OCI-M1 (cell line): Measurements from ENCODE around the gene CHCHD5.
A peak's percentile ranks its signal among the peaks of the same experiment; 100 is the strongest.
"Not testable (repeated sequence)": the region's sequence is repeated elsewhere in the genome, so short reads cannot be mapped to it uniquely, and the experiment has no call there.

Experiments used
- DNase-seq: peaks from one replicate; lab custom pipeline; 2025; lab: John Stamatoyannopoulos, UW

CHCHD5 gene, protein sequence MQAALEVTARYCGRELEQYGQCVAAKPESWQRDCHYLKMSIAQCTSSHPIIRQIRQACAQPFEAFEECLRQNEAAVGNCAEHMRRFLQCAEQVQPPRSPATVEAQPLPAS

DNA sequence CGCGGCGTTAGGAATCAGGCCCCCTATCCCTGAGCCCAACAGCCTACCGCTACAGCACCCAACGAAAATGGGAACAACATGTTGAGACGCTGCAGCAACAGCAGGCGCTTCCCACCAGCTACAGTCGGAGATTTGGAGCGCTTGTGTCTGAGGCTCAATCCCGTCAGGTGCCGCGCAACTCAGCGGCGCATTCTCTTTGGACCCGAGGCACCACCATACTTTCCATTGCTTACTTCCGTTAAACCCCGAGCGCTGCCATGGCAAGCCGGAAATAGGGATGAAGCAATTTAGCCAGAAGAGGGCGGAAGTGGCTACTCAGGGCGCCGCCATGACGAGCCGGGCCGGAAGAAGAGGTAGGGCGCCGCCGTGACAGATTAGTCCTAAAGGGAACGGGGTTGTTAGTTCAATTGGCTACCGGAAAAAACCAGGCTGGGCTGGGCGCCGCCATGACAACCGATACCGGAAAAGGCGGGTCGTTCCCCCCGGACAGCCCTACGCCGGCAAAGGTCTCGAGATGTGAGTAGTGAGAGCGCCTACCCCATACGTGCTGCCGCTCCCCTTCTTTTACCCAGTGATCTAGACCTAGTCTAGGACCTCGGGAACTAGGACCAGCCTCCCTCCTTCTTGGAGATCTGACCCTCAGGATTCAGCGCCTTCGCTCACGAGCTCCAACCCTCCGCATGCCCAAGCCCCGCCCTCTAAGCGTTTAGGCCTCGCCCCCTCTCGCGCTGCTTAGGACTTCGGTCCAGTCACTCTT, at the start of gene CHCHD5:
TSS of gene CHCHD5 (plus strand) at position 476 of the 757 bp plus-strand sequence. CDS start at position 515, 39 bp downstream.
- peak; percentile 98 for DNase-seq

DNA sequence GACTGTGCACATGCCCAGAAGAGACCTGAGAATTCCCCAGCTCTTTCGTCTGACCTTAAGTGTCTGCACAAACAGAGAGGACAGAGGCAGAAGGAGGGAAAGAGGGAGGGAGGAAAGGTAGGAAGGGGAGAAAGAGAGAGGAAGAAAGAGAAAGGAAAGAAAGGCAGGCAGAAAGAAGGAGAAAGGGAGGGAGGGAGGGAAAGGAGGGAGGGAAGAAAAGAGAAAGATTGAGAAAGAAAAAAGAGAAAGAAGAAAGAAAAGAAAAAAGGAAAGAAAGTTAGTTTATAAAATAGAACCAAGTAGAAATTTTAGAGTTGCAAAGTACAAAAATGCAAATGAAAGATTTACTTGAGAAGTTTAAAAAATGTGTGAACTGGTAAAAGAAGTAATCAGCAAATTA, 49.6 kb upstream of the CHCHD5 start:
- DNase-seq, result no peak

DNA sequence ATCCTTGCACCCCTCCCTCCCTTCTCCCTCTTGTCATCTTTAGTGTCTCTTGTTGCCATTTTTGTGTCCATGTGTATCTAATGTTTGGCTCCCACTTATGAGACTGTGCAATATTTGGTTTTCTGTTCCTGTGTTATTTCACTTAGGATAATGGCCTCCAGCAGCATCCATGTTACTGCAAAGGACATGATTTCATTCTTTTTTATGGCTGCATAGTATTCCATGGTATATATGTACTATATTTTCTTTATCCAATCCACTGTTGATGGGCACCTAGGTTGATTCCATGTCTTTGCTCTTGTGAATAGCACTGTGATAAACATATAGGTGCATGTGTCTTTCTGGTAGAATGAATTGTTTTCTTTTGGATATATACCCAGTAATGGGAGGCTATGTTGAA, 47.7 kb upstream of the CHCHD5 start:
- DNase-seq, result not testable (repeated sequence)

DNA sequence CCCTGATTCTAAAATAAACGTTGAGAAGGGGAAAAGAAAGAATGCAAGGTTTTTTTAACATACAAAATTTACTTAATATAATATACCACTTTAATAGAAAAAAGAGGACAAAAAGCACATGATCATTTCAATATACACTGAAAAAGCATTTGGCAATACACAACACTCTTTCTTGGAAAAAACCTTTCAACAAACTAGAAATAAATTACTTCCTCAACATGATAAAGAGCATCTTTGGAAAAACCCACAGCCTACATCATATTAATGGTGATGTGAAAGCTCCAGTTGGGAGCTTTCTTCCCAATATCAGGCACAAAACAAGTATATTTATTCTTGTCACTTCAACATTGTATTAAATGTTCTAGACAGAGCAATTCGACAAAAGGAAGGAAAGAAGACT, 45.1 kb upstream of the CHCHD5 start:
- no peak for DNase-seq

DNA sequence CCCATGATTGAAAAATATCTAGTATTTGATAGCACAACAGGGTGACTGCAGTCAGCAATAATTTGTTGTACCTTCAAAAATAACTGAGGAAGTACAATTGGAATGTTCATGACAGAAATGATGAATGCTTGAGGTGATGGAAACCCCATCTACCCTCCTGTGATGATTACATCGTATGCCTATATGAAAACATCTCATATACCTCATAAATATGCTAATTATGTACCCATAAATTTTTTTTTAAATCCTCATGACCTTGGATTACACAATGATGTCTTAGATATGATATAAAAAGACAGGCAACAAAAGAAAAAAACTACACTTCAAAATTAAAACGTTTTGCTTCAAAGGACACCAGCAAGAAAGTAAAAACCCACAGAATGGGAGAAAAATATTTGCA, 43.5 kb upstream of the CHCHD5 start:
- DNase-seq, result no peak

DNA sequence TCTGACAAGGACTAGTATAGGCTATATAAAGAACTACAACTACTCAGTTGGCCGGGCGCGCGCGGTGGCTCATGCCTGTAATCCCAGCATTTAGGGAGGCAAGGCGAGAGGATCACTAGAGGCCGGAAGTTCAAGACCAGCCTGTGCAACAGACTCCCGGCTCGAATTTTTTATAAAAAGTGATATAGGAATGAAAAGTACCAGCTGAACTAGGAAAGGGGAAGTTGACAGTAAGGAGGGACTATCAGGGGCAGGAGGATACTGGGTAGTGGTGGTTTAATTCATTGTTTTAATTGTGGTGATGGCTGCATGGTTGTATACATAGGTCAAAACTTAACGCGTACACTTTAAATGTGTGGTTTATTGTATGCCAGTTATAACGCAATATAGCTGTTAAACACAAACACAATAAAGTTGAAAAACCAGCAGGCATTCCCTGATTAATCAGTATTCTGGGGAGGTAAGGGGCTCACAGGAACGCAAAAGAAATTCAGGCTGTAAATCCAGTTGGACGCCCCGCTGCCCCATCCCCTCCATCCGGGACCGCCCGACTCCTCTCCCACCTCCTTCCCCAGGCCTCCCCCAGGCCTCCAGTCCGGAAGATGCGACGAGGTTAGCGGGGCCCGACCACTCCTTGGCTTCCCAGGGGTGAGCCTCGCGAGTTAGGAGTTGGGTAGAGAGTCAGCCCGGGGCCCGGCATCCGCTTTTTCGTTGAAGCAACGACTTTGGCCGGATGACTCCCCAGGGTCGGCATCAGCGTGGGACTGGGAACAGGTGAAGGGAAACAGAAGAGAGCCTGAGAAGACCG, 42.9 kb upstream of the CHCHD5 start:
- peak; percentile 93 for DNase-seq

DNA sequence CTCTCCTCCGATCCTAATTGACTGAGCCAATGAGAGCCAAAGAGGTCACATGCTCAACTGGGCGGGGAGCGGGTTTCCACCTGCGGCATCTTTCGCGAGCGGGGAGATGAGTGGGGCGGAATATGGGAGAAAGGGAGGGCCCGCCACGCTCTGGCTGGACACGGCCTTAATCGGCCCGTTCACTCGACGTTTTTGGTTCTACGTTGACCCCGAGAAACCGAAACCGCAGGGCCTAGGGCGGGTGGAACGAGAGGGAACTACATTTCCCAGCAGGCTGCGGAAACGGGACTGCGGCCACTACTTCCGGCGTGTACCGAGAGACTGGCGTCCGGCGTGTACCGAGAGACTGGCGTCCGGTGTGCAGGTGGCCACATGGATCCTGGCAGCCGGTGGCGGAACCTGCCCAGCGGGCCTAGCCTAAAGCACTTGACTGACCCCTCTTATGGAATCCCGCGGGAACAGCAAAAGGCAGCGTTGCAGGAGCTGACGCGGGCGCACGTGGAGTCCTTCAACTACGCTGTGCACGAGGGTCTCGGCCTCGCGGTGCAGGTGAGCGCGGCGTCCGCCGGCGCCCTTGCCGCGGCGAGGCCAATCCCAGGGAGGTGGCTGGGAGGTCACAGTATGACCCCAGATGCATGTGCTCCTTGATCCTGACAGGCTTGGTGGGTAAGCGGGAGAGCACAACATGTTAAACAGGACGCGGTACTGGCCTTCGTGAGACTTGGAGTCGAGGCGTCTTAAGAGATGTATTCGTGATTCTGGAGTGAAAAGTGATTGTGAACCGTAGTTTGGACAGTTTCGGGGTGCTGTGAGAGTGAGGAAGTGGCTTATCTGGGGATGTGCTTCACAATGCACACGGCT, 42.1 kb upstream of the CHCHD5 start, which contains the start of gene POLR1B:
TSS of gene POLR1B (plus strand) at position 343 of the 861 bp plus-strand sequence. CDS start at position 373, 30 bp downstream.
- peak; percentile 93 for DNase-seq

DNA sequence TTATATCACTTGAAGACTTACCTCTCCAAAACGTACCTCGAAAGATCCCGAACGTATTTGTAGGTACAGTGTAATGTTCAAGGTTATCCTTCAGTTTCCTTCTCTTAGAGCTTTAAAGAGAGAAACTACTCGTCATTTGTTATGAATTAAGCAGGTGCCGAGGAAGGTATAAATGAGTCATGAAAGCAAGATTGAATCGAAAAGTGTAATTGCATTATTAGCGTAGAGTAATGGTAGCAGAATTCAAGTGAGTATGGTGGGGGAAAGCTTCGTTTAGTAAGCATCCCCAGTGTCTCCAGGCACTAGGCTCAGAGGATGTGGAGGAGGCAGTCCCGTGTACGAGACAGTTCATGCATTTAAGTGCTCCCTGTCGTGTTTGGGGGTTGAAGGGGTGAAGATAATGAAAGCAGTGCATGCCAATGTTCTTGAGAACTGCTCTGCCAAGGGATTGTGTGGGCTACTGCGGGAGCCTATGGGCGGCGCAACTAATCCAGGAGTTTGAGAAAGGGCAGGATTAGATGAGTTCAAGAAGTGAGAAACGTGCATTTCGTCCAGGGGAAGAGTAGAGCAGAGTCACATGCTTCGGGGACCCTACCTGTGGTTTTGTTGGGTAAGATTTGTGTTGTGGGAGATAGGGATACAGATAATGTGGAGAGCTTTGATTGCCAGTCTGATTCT, 41.3 kb upstream of the CHCHD5 start:
- DNase-seq, result peak; percentile 52

DNA sequence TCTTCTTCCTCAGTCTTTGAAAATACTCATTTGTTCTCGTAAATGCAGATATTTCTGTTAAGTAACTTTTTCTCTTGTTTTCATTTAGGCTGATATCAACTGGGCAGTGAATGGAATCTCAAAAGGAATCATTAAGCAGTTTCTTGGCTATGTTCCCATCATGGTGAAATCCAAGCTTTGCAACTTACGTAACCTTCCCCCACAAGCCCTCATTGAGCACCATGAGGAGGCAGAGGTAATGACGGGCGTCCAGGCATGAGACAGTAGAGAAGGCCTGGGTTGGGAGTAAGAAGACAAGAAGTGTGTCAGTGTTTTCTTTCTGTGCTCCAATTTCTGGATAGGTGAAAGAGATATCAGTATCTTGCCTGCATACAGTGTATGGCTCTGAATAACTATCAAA, 37.1 kb upstream of the CHCHD5 start:
- no peak for DNase-seq

DNA sequence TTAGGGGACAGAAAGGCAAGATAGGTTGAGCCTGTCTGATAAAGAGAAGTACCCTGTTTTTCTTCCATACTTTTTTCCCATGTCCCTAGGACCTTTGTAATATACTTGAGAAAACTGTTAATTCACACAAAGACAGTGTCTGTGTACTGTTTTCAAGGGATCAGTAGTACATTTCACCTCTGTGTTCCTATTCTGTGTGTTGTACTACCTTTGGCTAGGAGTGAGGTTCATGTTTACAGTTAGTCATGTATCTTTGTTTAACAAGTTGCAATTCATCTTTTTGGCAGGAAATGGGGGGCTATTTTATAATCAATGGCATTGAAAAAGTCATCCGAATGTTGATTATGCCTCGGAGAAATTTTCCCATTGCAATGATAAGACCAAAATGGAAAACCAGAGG, 35.4 kb upstream of the CHCHD5 start:
- DNase-seq, result no peak

DNA sequence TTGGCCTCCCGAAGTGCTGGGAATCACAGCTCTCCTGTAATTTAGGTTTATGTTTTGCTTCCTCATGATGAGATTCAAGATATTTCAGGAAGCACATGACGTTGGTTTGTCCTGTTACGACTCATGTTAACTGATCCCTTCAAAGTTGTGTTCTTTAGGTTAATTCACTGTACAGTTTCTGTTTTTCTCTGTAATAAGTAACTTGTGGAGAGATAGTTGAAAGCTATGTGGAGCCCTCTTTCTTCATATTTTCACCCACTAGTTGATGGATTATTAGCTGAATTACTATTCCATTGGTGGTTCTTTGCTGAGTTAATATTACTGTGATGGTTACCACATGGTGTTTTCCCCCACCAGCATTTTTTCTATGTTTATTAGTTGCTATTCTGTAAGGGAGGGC, 18.3 kb upstream of the CHCHD5 start:
- no peak for DNase-seq

DNA sequence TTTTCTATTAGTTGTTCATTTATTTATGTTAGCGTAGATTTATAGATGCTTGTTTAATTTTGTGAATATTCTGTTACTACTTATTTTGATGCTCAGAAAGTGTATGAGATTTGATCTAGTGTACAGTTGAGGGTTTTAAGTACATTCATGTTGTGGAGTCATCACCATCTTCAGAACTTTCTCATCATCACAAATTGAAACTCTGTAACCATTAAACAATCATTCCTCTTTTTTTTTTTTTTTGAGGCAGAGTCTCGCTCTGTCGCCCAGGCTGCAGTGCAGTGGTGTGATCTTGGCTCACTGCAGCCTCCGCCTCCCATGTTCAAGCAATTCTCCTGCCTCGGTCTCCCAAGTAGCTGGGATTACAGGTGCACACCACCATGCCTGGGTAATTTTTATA, 17.9 kb upstream of the CHCHD5 start:
- DNase-seq, result not testable (repeated sequence)

DNA sequence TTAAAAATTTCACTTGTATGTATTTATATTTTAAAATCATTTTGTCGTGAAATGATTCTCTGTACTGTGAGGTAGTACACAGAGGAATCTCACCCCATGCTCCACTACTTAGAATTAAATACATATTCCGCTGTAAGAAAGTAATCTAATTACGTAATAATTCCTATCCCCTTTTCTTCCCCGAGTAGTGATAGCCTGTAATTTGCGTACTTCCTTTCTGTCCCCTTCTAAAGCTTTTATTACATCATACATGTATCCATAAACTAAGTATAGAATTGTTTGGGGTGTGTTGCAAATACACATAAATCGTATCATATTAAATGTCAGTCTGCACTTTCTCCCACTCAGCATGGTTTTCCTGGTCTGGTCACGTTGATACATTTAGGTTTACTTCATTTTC, 12.4 kb upstream of the CHCHD5 start:
- DNase-seq, result no peak

DNA sequence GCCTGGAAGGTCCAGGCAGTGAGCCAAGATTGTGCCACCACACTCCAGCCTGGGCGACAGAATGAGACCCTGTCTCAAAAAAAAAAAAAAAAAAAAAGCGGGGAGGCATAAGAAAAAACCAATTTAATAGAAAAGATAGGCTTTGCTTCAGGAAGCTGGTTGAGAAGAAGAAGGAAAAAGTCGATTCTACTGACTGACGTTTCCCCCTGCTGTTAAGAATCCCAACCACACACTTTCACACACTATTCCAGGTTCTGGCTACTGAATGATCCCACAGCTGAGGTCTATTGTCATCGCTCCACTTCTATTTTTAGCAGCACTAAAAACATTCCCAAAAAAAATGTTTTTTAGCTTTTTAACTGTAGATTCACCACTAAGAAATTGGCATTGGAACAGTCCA, 6.7 kb upstream of the CHCHD5 start:
- no peak for DNase-seq

DNA sequence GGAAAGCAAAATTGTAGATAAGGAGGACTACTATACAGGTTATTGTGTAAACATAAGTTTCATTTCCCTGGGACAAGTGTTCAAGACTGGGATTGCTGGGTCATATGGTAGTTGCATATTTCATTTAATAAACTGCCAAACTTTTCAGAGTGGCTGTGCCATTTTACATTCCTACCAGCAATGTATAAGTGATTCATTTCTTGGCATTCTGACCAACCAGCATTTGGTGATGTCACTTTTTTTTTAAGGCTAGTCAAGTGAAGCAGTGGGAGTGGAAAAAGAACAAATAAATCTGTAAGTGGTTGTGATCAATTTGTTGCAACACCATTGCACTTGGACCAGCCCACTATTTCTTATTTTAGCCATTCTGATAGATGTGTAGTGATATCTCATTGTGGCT, 5.2 kb upstream of the CHCHD5 start:
- peak; percentile 38 for DNase-seq

DNA sequence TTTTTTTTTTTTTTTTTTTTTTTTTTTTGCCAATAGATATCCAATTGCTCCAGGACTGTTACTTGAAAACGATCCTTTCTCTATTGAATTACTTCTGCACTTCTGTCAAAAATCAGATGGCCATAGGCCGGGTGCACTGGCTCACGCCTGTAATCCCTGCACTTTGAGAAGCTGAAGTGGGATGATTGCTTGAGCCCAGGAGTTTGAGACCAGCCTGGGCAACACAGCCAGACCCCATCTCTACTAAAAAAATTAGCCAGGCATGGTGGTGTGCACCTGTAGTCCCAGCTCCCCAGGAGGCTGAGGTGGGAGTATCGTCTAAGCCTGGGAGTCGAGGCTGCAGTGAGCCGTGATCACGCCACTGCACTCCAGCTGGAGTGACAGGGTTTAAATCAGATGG, 4.3 kb upstream of the CHCHD5 start:
- no peak for DNase-seq

DNA sequence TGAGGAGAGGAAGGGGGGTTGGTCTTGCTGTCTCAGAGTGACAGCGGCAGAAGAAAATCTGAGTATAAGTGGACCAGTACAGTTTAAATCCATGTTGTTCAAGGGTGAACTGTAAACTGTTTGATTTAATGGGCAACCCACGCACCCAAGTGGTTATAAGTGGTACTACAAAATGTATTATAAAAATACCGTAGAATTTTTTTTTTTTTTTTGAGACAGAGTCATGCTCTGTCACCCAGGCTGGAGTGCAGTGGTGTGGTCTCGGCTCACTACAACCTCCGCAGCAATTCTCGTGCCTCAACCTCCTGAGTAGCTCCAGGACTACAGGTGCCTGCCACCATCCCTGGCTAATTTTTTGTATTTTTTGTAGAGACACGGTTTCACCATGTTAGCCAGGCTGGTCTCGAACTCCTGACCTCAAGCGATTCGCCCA, 2.1 kb upstream of the CHCHD5 start:
- DNase-seq, result peak; percentile 87

DNA sequence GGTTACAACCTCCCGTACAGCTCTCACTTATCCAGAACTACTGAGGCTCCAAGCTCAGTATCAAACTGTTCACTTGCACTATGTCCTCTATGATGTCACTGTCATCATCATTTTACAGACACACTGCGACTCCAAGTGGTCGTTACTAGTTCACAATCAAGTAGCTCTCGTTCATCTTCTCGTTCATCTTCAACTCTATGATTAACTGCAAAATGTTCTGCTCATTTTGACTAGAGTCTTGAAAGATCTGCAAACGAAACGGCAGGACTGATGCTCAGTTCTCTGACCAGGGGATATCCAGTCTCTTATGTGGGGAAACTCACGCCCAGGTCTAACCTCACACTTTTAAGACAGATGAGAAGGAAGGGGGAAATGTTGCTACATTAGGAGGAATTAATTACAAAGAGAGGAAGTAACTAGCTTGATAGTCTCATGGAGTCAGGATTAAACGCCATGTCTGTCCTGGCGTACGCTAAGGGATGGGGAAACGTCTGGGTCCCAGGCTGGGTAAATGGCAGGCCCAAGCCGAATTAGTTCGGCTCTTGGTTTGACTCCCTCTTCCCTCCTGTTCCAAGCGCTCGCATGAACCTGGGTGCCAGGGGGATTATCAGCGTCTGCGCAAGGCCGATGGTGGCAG, 794 bp upstream of the CHCHD5 start:
- peak; percentile 74 for DNase-seq

DNA sequence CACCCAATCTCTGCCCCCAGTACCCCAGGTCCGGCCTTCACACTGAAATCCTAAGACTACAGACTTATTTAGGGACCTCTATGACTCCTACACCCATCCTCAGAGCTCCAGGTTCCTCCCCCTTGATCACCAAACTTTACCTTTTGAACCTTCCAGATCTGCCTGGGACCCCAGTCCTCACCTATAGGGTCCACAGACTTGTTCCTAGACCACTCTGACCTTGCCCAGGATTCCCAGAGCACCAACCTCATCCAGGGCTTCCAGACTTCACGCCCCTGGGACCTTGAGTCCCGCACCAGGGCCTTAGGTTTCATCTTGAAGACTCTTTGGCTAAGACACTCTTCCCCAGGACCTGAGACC, 462 bp downstream of the CHCHD5 start:
- no peak for DNase-seq

DNA sequence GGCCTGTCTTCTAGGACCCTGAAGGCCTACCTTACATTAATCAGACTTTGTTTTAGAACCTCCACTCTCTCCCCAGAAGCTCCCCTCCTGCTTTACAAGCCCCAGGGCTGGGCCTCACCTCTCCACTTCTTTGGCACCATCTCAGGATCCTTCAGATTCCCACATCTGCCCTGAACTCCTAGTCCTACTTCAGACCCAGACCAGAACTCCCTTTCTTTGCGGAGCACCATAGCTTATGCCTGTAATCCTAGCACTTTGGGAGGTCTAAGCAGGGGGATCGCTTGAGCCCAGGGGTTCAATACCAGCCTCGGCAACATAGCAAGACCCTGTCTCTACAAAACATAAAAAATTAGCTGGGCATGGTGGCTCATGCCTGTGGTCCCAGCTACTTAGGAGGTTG, 991 bp downstream of the CHCHD5 start:
- no peak for DNase-seq

DNA sequence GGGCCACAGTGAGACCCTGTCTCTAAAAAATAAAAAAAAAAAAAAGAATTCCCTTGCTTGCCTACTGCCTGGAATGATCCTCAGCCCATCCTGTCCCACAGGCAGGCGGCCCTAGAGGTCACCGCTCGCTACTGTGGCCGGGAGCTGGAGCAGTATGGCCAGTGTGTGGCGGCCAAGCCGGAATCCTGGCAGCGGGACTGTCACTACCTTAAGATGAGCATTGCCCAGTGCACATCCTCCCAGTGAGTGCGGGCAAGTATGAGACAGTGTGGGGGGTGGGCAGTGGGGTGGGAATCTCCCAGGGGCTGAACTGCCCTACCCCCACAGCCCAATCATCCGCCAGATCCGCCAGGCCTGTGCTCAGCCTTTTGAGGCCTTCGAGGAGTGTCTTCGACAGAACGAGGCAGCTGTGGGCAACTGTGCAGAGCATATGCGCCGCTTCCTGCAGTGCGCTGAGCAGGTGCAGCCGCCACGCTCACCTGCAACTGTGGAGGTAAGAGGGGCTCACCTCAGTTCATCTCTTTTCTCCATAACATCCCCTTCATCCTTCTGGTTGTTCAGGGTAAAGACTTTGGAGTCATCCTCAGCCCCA, 1.6 kb downstream of the CHCHD5 start:
- no peak for DNase-seq
